Gastrocnemius medialis (tissue), 4 donors: ENCODE data around the gene CALD1.

Experiments
- POLR2A ChIP-seq, 2 donors: fragments of 450-650 bp; IDR thresholded peaks; one replicate each; pipeline ENCODE4 v1.6.1; 2017; ENCODE audit warnings: antibody characterized with exemption in 2 of 2, mild to moderate bottlenecking in 2 of 2, moderate library complexity in 2 of 2
- TF ChIP-seq, protein P1 (sequence below), 5 experiments: fragments of 450-650 bp in 3 of 5; fragments of 200-600 bp in 2 of 5; sonication (generic) in 2 of 5; IDR thresholded peaks in 4 of 5; conservative IDR thresholded peaks in 1 of 5; 1 replicate in 4 of 5; 2 replicates in 1 of 5; pipeline ENCODE4 v1.5.1; 2016 to 2019; ENCODE audit warnings: antibody characterized with exemption in 5 of 5, mild to moderate bottlenecking in 3 of 5, moderate library complexity in 3 of 5

DNA sequence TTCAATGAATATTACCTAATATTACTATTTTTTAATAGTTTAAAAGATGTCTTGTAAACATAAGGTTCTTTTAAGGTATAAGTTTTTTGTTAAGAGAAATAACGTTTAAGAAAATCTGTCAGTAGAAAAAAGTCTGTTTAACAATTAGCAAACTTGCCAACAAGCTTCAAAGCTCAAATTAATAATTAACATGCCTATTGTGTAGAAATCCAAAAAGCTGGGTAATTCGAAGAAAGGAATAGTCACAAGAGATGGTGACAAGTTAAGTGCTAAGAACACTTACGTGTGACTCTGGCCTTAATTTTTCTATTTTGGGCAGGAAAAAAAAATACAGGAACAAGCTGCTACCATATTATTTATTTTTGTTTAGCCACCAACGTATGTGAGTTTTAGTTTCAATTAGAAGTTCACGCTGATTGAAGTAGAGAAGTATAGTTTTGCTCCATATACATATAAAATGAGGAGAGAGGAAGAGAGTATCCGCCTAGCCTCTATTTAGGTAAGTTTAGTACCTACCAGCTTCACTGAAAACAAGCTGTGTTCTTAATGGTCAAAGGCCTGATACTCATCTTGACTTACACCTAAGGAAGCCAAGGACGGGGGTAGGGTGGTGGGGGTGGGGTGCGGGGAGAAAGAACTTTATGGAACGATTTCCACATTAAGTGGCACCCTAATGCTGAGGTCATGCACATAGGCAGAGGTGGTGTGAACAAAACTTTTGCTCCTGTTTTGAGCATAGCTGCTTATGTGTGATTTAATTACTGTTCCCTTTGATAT, 163.4 kb downstream of the CALD1 start:
- TF ChIP-seq, protein P1, sequence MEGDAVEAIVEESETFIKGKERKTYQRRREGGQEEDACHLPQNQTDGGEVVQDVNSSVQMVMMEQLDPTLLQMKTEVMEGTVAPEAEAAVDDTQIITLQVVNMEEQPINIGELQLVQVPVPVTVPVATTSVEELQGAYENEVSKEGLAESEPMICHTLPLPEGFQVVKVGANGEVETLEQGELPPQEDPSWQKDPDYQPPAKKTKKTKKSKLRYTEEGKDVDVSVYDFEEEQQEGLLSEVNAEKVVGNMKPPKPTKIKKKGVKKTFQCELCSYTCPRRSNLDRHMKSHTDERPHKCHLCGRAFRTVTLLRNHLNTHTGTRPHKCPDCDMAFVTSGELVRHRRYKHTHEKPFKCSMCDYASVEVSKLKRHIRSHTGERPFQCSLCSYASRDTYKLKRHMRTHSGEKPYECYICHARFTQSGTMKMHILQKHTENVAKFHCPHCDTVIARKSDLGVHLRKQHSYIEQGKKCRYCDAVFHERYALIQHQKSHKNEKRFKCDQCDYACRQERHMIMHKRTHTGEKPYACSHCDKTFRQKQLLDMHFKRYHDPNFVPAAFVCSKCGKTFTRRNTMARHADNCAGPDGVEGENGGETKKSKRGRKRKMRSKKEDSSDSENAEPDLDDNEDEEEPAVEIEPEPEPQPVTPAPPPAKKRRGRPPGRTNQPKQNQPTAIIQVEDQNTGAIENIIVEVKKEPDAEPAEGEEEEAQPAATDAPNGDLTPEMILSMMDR (IDR thresholded peaks at IDR 0.05 in 4 of 5, conservative IDR thresholded peaks at IDR 0.05 in 1 of 5): no peak
- TF ChIP-seq POLR2A (IDR thresholded peaks at IDR 0.05): no peak
